IMR-90 (cell line): ENCODE data around the gene KRT3. TPM values are rescaled to one million over a fixed set of nuclear protein-coding genes. Genes with fewer than 3 reads are reported as not detected.

ENCODE experiments used
- ATAC-seq: fragments of 200-7000 bp; cut with Tn5 transposase; 2 replicates; pipeline ENCODE4 v1.9.1; 2020; ENCODE audit warnings: low read depth, mild to moderate bottlenecking, moderate library complexity
- BruUV-seq: library from RNA; stranded (reverse); fragments of 400-500 nt; replicated peaks from 2 replicates; lab custom pipeline; 2021; lab: Mats Ljungman, UMichigan
- CTCF ChIA-PET: fragments of 300-600 bp; formaldehyde crosslinking; extraction: SDS; loops from one replicate; lab custom pipeline; 2021; ENCODE audit warnings: antibody characterized with exemption; lab: Yijun Ruan, JAX
- POLR2A ChIA-PET: fragments of 300-600 bp; sonication (Branson Sonifier 250); formaldehyde crosslinking; loops from one replicate; lab custom pipeline; 2022; ENCODE audit warnings: antibody characterized with exemption; ENCODE audit not compliant: unreplicated experiment; lab: Charles Lee
- DNase-seq: peaks from one replicate; pipeline ENCODE4 v3.0.0; 2013
- H2AFZ ChIP-seq: replicated peaks from 2 replicates; pipeline ENCODE3; 2013; ENCODE audit warnings: low read length, mild to moderate bottlenecking; ENCODE audit not compliant: poor library complexity
- H2AK5ac ChIP-seq: 2 replicates; pipeline ENCODE4 v1.6.1; 2013; ENCODE audit warnings: low read depth, low read length, inconsistent platforms
- H2AK9ac ChIP-seq: replicated peaks from 2 replicates; pipeline ENCODE3; 2013; ENCODE audit warnings: mild to moderate bottlenecking, low read depth, low read length, moderate library complexity; ENCODE audit not compliant: poor library complexity
- H2BK120ac ChIP-seq: 2 replicates; pipeline ENCODE4 v1.6.1; 2013; ENCODE audit warnings: low read depth, low read length, inconsistent platforms
- H2BK15ac ChIP-seq: 3 replicates; pipeline ENCODE4 v1.6.1; 2013; ENCODE audit warnings: low read depth, low read length, inconsistent platforms
- H2BK20ac ChIP-seq: 2 replicates; pipeline ENCODE4 v1.6.1; 2013; ENCODE audit warnings: low read depth, mild to moderate bottlenecking, inconsistent platforms, low read length, moderate library complexity
- H2BK5ac ChIP-seq: 2 replicates; pipeline ENCODE4 v1.6.1; 2013; ENCODE audit warnings: mild to moderate bottlenecking, low read depth, low read length, inconsistent platforms; ENCODE audit not compliant: poor library complexity, severe bottlenecking
- H3K14ac ChIP-seq: replicated peaks from 2 replicates; pipeline ENCODE4 v1.6.1; 2013; ENCODE audit warnings: low read depth, low read length, inconsistent platforms
- H3K18ac ChIP-seq: 2 replicates; pipeline ENCODE4 v1.6.1; 2013; ENCODE audit warnings: low read depth, low read length, control low read depth
- H3K23ac ChIP-seq: 2 replicates; pipeline ENCODE4 v1.6.1; 2013; ENCODE audit warnings: low read depth, low read length, inconsistent platforms
- H3K27ac ChIP-seq: 2 replicates; pipeline ENCODE4 v1.5.1; 2013; ENCODE audit warnings: mild to moderate bottlenecking, control low read depth, low read length; ENCODE audit not compliant: insufficient read depth
- H3K27me3 ChIP-seq: 2 replicates; pipeline ENCODE4 v1.6.1; 2013; ENCODE audit warnings: low read length; ENCODE audit not compliant: control insufficient read depth, insufficient read depth
- H3K36me3 ChIP-seq: 2 replicates; pipeline ENCODE4 v1.6.1; 2013; ENCODE audit warnings: low read length, mixed read lengths; ENCODE audit not compliant: control insufficient read depth, insufficient read depth
- H3K4ac ChIP-seq: 2 replicates; pipeline ENCODE4 v1.6.1; 2013; ENCODE audit warnings: low read depth, low read length, inconsistent platforms
- H3K4me1 ChIP-seq: 2 replicates; pipeline ENCODE4 v1.6.1; 2013; ENCODE audit warnings: low read length, mixed read lengths; ENCODE audit not compliant: control insufficient read depth, insufficient read depth
- H3K4me2 ChIP-seq: 2 replicates; pipeline ENCODE4 v1.6.1; 2013; ENCODE audit warnings: low read depth, mild to moderate bottlenecking, control low read depth, low read length, moderate library complexity
- H3K4me3 ChIP-seq: 2 replicates; pipeline ENCODE4 v1.5.1; 2013; ENCODE audit warnings: low read depth, mild to moderate bottlenecking, control low read depth, low read length, moderate library complexity; ENCODE audit not compliant: insufficient read depth
- H3K56ac ChIP-seq: 2 replicates; pipeline ENCODE4 v1.6.1; 2013; ENCODE audit warnings: low read length, inconsistent platforms; ENCODE audit not compliant: insufficient read depth; ENCODE audit errors: extremely low read depth
- H3K79me1 ChIP-seq, 2 experiments: 2 replicates each; pipeline ENCODE4 v1.6.1; 2013; ENCODE audit warnings: low read length in 2 of 2, inconsistent platforms in 1 of 2, low read depth in 1 of 2
- H3K9ac ChIP-seq: 2 replicates; pipeline ENCODE4 v1.6.1; 2013; ENCODE audit warnings: low read depth, low read length, control low read depth
- H3K9me1 ChIP-seq: 2 replicates; pipeline ENCODE4 v1.6.1; 2013; ENCODE audit warnings: low read length, inconsistent platforms; ENCODE audit not compliant: insufficient read depth
- H3K9me3 ChIP-seq: 2 replicates; pipeline ENCODE4 v1.6.1; 2013; ENCODE audit warnings: low read length; ENCODE audit not compliant: control insufficient read depth, insufficient read depth
- H4K20me1 ChIP-seq: 2 replicates; pipeline ENCODE4 v1.6.1; 2013; ENCODE audit warnings: low read length, inconsistent platforms; ENCODE audit not compliant: insufficient read depth
- H4K5ac ChIP-seq: 2 replicates; pipeline ENCODE4 v1.6.1; 2013; ENCODE audit warnings: mild to moderate bottlenecking, low read depth, low read length, control low read depth
- H4K8ac ChIP-seq, 2 experiments: 2 replicates each; pipeline ENCODE4 v1.6.1; 2013; ENCODE audit warnings: low read depth in 2 of 2, low read length in 2 of 2, control low read depth in 1 of 2, inconsistent platforms in 1 of 2
- H4K91ac ChIP-seq: 2 replicates; pipeline ENCODE4 v1.6.1; 2013; ENCODE audit warnings: low read depth, low read length, inconsistent platforms; ENCODE audit not compliant: insufficient read depth
- FOS ChIP-seq: fragments of 150-350 bp; IDR thresholded peaks from 2 replicates; pipeline ENCODE4 v1.6.1; 2016; ENCODE audit warnings: low read depth, low read length
- MAFK ChIP-seq: IDR thresholded peaks from 2 replicates; pipeline ENCODE4 v1.6.1; 2012; ENCODE audit warnings: low read depth, low read length, improper control_type of control experiment
- MAZ ChIP-seq: IDR thresholded peaks from 2 replicates; pipeline ENCODE4 v1.6.1; 2012; ENCODE audit warnings: low read depth, mild to moderate bottlenecking, low read length, improper control_type of control experiment, moderate library complexity, borderline replicate concordance
- MXI1 ChIP-seq: IDR thresholded peaks from 2 replicates; pipeline ENCODE4 v1.6.1; 2012; ENCODE audit warnings: low read depth, mild to moderate bottlenecking, low read length, moderate library complexity, borderline replicate concordance
- POLR2A ChIP-seq: IDR thresholded peaks from 2 replicates; pipeline ENCODE4 v1.6.1; 2012; ENCODE audit warnings: mild to moderate bottlenecking, low read depth, low read length
- RCOR1 ChIP-seq: IDR thresholded peaks from 2 replicates; pipeline ENCODE4 v1.6.1; 2012; ENCODE audit warnings: mild to moderate bottlenecking, low read length, improper control_type of control experiment; ENCODE audit not compliant: insufficient replicate concordance
- WGBS, 2 experiments: methylation state at CpG; one replicate each; pipeline versions ENCODE4 v1.1.5 to v1.1.7; 2013; ENCODE audit warnings: missing lambda C conversion rate in 2 of 2; ENCODE audit not compliant: insufficient read length in 1 of 2; ENCODE audit errors: extremely low coverage in 2 of 2; 5-methylcytosine and 5-hydroxymethylcytosine counted together
- dilution Hi-C: fragments of 300-500 bp; cut with HindIII; formaldehyde crosslinking; loops from one replicate; pipeline ENCODE4 v1.14.3; 2018; ENCODE audit warnings: low sequenced_read_pairs; ENCODE audit not compliant: unreplicated experiment
- in situ Hi-C: fragments of 300-500 bp; cut with MboI; formaldehyde crosslinking; loops from 3 replicates; pipeline ENCODE4 v1.14.3; 2019; ENCODE audit warnings: low sequenced_read_pairs, inconsistent platforms, mixed read lengths
- intact Hi-C: fragments of 100-400 bp; cut with micrococcal nuclease; formaldehyde crosslinking; loops from 2 replicates; pipeline ENCODE4 v1.10.0; 2022
- polyA plus RNA-seq, 3 experiments: library from polyadenylated mRNA; depleted of rRNA; stranded (reverse); fragments of >200 nt; gene quantifications; 2 replicates each; pipeline ENCODE4 v1.2.3, GENCODE V29; 2012; ENCODE audit warnings: low replicate concordance in 1 of 3
- total RNA-seq: library from RNA; depleted of rRNA; stranded (reverse); fragments of >200 nt; gene quantifications from 2 replicates; pipeline ENCODE4 v1.2.3, GENCODE V29; 2012
- TF ChIP-seq, protein P1 (sequence below): conservative IDR thresholded peaks from 2 replicates; pipeline ENCODE4 v1.5.1; 2012; ENCODE audit warnings: mild to moderate bottlenecking, low read depth, low read length, improper control_type of control experiment
- TF ChIP-seq, protein P2 (sequence below): fragments of 150-350 bp; IDR thresholded peaks from 2 replicates; pipeline ENCODE4 v1.6.1; 2016; ENCODE audit warnings: low read depth, mild to moderate bottlenecking, low read length, moderate library complexity, borderline replicate concordance

KRT3 gene
- total and polyA plus RNA-seq, 2 of the 4 experiments (the other 2 are of a cell fraction), result not detected

DNA sequence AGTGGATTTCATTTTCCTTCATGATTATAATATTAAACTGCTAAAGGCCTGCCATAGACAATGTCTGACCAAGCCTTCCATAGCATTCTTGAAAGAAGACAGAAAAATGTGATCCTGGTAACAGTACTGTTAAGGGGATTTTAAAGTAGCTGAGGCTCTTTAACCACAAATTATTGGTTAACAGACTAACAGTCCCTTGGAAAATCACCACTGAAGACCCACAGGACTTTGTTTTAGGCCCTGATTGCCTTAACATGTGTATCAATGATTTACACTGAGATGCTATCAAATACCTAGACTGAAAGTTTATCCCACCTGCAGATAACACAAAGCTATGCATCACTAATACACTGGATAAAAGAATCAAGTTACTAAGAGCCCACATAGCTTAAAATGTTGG is 32.2 kb upstream of the KRT3 start (continued):
- TF ChIP-seq, protein P1, sequence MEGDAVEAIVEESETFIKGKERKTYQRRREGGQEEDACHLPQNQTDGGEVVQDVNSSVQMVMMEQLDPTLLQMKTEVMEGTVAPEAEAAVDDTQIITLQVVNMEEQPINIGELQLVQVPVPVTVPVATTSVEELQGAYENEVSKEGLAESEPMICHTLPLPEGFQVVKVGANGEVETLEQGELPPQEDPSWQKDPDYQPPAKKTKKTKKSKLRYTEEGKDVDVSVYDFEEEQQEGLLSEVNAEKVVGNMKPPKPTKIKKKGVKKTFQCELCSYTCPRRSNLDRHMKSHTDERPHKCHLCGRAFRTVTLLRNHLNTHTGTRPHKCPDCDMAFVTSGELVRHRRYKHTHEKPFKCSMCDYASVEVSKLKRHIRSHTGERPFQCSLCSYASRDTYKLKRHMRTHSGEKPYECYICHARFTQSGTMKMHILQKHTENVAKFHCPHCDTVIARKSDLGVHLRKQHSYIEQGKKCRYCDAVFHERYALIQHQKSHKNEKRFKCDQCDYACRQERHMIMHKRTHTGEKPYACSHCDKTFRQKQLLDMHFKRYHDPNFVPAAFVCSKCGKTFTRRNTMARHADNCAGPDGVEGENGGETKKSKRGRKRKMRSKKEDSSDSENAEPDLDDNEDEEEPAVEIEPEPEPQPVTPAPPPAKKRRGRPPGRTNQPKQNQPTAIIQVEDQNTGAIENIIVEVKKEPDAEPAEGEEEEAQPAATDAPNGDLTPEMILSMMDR, result no peak

DNA sequence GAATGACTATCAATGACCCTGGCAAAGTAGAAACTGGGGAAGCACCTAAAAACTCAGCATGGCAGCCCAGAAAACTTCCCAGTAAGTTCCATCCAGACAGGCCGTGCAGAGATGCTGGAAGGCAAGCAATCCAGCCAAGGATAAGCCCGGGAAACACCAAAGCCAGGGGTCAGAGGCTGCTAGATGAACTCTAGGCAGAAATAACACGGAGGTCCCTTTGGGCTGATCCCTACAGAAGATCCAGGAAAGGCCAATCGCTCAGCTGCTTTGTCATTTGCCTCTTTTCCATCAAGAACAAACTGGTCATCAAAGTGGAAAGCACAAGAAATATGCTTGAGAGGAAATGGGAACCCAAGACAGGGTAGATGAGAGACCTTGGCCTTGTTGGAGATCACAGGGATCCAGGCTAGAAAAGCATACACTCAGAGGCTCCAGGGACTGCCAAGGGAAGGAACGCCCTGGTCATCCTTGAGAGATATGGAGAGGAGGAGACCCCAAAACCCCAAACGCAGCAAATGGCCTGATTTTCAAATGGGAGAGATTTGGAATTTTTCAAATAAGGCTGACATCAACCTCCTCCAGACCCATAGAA is 31.7 kb upstream of the KRT3 start:
- no TSS peak for BruUV-seq
- Histone ChIP-seq H3K4me3 (no peak overlapping the region), H4K8ac (no peak overlapping the region), H2BK120ac (no peak overlapping the region; the same call in 1 of the 2 replicates), H3K4me1 (0 out of 2 replicates have a peak, but pooled peaks cover 2% of the 10 kb centered on the region), H4K20me1 (no peaks in the 10 kb centered on the region), H3K56ac (no peak overlapping the region), H2BK15ac (no peak overlapping the region), H2BK20ac (0 out of 2 replicates have a peak overlapping the region, but pooled peaks have one; percentile 2), H3K23ac (no peak overlapping the region), H4K5ac (no peak overlapping the region), H3K14ac (no peak overlapping the region), H2AK5ac (no peak overlapping the region), H3K27me3 (peaks cover 16% of the 10 kb centered on the region), H2AK9ac (no peak overlapping the region), H3K18ac (no peak overlapping the region), H3K4me2 (no peak overlapping the region), H3K27ac (no peak overlapping the region), H4K91ac (no peak overlapping the region), H3K79me1 (no peaks in the 10 kb centered on the region), H2BK5ac (no peak overlapping the region), H2AFZ (no peak overlapping the region), H3K9ac (no peak overlapping the region), H3K36me3 (no peaks in the 10 kb centered on the region), H3K9me1 (no peaks in the 10 kb centered on the region; the same call in 1 of the 2 replicates), H3K9me3 (no peaks in the 10 kb centered on the region), H3K4ac (no peak overlapping the region)
- dilution Hi-C loops, result no loop called here
- no peak for TF ChIP-seq POLR2A
- TF ChIP-seq, protein P1, result no peak
- TF ChIP-seq RCOR1, result no peak
- TF ChIP-seq, protein P2, sequence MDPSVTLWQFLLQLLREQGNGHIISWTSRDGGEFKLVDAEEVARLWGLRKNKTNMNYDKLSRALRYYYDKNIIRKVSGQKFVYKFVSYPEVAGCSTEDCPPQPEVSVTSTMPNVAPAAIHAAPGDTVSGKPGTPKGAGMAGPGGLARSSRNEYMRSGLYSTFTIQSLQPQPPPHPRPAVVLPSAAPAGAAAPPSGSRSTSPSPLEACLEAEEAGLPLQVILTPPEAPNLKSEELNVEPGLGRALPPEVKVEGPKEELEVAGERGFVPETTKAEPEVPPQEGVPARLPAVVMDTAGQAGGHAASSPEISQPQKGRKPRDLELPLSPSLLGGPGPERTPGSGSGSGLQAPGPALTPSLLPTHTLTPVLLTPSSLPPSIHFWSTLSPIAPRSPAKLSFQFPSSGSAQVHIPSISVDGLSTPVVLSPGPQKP, result no peak
- no peak for TF ChIP-seq MAFK
- TF ChIP-seq MXI1, result no peak
- no peak for TF ChIP-seq MAZ
- no peak for TF ChIP-seq FOS
- ChIA-PET POLR2A (no interaction called here), CTCF (no interaction called here)
- no CpG with 5 or more reads among the region's 6 CpGs for WGBS, 2 experiments
- no peak for ATAC-seq
- intact Hi-C loops, result no loop called here
- no peak for DNase-seq
- in situ Hi-C loops, result no loop called here
